Right lobe of liver (tissue), 4 donors: ENCODE measurements around the gene ZNF691.

Experiments used
- POLR2A ChIP-seq: fragments of 450-650 bp; IDR thresholded peaks from one replicate; pipeline ENCODE4 v1.6.1; 2017; ENCODE audit warnings: antibody characterized with exemption, mild to moderate bottlenecking
- TF ChIP-seq, protein P1 (sequence below), 4 donors: fragments of 200-600 bp in 3 of 4; fragments of 450-650 bp in 1 of 4; IDR thresholded peaks; one replicate each; pipeline versions ENCODE4 v1.5.1 to v1.8.0; 2016 to 2022; ENCODE audit warnings: antibody characterized with exemption in 4 of 4, mild to moderate bottlenecking in 2 of 4
- donor health status: DM: no; HTN: no; CAD: no.
- donor health status: DM: no; HTN: no; CAD: no.
- donor health status: DM: no; HTN: yes; CAD: no.

DNA sequence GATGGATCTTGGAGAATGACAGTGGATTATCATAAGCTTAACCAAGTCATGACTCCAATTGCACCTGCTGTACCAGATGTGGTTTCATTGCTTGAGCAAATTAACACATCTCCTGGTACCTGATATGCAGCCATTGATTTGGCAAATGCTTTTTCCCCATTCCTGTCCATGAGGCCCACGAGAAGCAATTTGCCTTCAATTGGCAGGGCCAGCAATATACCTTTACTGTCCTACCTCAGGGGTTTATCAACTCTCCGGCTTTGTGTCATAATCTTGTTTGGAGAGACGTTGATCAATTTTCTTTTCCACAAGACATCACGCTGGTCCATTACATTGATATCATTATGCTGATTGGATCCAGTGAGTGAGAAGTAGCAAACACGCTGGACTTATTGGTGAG, 20.1 kb downstream of the ZNF691 start:
- TF ChIP-seq, protein P1, sequence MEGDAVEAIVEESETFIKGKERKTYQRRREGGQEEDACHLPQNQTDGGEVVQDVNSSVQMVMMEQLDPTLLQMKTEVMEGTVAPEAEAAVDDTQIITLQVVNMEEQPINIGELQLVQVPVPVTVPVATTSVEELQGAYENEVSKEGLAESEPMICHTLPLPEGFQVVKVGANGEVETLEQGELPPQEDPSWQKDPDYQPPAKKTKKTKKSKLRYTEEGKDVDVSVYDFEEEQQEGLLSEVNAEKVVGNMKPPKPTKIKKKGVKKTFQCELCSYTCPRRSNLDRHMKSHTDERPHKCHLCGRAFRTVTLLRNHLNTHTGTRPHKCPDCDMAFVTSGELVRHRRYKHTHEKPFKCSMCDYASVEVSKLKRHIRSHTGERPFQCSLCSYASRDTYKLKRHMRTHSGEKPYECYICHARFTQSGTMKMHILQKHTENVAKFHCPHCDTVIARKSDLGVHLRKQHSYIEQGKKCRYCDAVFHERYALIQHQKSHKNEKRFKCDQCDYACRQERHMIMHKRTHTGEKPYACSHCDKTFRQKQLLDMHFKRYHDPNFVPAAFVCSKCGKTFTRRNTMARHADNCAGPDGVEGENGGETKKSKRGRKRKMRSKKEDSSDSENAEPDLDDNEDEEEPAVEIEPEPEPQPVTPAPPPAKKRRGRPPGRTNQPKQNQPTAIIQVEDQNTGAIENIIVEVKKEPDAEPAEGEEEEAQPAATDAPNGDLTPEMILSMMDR (IDR thresholded peaks at IDR 0.05): no peak
- no peak for TF ChIP-seq POLR2A
